Ureter (tissue), 1 donor: Measurements from ENCODE around the gene NKG7. TPM values are rescaled to one million over a fixed set of nuclear protein-coding genes. Genes with fewer than 3 reads are reported as not detected.
A peak's percentile ranks its signal among the peaks of the same experiment; 100 is the strongest.

Experiments
- DNase-seq: peaks from one replicate; pipeline ENCODE4 v3.0.0-alpha.2; 2020; ENCODE audit warnings: low spot score
- total RNA-seq: library from RNA; stranded (reverse); gene quantifications from one replicate; pipeline ENCODE4 v1.2.4, GENCODE V29; 2023
- donor health status: DM: yes; HTN: yes; CAD: no.

The NKG7 gene
- total RNA-seq, 1 donor from 2014 or later = 1.7 TPM

DNA sequence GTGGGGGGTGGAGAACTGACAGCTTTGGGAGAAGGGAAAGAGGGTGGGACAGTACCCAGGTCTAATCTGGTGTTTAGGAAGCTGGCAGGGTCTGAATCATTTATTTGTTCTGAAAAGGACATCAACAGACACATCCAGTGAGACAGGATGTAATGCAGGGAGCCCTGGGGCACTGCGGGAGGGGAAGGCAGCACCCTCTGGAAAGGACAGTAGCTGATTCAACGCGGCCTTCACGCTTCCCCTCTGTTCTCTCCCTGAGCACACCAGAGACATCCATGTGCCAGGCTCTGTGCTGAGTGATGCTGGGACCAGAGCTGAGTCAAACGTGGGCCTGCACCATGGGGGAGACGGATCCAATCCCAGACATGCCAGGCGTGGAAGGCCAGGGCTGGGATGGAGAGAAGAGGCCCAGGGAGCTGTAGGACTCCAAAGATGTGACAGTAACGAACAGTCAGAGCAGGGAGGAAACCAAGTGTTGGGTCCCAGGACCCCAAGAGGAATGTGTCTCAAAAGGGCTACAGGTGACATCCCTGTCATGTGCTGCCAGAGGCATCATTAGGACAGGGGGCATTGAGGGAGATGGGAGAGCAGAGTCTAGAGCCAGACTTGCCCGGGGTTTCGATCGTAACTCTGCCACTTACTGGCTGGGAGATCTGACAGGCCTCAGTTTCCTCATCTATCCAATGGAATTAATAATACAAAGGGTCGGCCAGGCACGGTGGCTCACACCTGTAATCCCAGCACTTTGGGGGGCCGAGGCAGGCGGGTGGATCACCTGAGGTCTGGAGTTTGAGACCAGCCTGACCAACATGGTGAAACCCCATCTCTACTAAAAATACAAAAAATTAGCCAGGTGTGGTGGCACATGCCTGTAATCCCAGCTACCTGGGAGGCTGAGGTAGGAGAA is 8.0 kb downstream of the NKG7 start:
- no peak for DNase-seq

DNA sequence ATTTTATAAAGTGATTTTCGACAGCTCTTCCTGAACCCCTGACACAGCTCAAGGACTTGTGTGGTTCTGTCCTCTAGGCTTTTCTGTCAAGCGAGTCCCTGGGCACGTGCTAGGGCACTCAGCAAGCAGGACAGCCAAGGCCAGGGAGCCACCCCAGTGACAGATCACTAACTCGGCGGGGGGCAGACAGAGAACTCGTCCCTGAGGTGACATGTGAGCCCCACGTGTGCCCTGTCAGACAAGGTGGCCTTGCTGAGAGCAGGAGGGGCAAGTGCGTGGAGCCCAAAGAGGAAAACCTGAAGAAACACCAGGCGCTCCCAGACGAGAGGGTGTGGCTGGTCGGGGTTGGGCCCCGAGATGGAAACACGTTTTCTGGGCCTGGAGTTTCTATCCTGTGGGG is 11.2 kb downstream of the NKG7 start:
- DNase-seq = no peak

DNA sequence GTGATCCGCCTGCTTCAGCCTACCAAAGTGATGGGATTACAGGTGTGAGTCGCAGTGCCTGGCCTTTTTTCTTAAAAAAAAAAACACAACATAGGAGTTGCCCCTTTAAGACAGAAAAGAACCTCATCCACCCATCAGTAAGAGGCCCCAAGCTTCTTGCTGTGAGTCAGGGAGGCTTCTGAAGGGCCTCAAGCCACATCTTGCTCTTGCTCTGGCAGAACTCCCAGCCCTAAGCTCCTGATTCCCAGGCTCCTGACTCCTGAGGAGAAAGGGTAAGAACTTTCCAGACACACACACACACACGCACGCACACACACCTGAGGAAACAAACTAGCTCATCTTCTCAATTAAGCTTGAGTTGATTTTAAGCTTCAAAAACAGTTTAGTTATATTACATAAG is 13.2 kb downstream of the NKG7 start:
- DNase-seq = no peak

DNA sequence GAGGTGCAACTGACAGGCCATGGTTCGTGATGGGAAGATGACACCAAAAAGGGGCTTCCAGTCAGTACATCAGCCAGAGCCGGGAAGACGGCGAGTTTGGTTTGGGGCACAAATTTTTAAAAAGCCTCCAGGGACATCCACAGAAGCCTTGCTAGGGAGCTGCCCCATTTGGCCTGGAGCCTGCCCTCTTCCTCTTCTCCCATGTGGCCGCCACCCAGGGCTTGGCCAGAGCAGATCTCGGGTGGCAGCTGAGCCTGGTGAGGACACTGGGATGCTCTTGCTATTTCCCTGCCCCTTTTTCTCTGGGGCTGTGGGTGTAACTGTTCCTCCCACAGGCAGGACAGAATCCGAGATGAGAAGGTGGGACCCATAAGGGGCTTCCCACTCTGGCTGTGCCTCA is 14.5 kb downstream of the NKG7 start:
- no peak for DNase-seq

DNA sequence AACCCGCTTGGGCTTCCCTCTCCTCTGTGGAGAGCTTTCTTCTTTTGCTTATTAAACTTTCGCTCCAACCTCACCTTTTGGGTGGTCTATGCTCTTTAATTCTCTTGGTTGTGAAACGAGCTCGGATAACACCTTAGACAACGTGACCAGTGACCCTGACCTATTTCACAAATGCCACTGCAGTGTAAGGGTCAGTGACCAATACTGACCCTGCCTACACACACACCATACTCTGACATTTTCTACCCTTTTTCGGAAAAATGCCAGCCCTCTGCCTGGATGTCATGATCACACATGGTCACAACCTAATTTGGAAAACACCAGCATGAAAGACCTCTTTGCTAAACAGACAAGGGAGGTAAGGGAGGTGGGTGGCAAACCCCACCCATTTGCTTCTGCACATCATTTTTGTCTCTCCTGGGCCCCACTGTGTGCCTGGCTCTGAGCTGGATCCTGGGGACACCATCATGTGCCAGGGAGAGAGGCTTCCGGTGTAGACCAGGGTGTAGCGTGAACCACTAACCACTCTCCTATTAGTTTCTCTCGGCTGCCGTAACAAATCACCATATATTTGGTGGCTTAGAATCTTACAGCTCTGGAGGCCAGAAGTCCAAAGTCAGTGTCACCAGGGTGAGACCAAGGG is 16.2 kb downstream of the NKG7 start:
- no peak for DNase-seq

DNA sequence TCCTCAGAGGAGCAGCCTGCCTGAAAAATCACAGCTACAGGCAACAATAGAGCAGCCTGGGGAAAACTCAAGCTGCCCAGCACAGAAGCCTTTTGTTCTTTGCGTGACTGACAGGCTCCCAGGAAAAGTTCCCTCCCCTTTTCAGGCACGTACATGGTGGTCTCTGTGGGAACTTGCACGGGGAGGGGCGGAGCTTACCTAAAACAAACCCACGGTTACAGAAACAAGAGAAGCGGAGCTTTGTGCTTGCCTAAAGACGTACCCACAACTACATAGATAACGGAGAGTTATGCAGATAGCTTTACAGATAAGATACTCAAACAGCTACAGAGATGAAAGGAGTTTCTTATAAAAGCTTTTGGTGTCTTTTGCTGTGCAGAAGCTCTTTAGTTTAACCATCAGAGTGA is 17.7 kb downstream of the NKG7 start:
- DNase-seq = no peak

DNA sequence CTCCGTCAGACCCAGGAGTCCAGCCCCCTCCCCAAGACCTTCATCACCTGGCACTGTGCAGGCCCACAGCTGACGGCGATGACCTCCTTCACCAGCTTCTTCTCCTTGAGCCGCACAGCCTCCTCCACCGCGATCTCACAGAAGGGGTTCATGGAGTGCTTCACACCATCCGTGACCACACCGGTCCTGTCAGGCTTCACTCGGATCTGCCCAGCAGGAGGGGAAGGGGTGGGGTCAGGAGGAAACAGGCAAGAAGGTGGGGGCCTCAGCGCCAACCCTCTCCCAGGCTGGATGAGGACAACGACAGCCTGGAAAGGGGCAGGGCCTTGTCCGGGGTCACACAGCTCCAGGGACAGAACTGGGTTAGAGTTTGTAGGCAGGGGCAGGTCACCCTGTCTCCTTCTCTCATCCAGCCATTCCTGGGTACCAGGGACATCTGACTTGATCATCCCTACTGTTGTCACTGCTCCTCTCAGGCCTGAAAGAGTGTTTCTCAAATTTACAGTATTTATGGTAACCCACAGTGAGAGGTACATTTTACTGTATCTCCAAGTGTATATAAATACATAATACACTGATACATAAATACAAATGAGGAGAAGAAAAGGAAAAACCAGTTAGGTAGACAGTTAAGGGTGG is 18.2 kb downstream of the NKG7 start:
- DNase-seq = no peak

DNA sequence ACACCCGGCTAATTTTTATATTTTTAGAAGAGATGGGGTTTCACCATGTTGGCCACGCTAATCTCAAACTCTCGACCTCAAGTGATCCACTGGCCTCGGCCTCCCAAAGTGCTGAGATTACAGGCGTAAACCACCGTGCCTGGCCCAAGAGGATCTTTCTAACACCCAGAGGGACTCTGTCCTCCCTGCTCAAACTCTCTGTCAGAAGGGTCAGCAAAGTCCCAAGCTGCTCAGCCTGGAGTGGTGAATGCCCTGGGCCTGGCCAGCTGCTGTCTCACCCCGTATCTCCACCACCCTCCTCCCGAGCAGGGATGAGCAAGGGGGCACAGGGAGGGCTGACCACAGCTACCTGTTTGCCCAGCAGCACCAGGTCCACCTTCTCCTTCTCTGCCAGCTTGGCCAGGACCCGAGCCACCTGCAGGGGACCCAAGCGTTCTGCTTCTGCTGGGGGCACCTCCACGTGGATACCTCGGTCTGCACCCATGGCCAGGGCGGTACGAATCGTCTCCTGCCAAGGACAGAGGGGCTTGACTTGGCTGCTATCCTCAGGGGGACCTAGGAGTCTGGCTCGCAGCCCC is 19.6 kb downstream of the NKG7 start:
- DNase-seq = no peak

DNA sequence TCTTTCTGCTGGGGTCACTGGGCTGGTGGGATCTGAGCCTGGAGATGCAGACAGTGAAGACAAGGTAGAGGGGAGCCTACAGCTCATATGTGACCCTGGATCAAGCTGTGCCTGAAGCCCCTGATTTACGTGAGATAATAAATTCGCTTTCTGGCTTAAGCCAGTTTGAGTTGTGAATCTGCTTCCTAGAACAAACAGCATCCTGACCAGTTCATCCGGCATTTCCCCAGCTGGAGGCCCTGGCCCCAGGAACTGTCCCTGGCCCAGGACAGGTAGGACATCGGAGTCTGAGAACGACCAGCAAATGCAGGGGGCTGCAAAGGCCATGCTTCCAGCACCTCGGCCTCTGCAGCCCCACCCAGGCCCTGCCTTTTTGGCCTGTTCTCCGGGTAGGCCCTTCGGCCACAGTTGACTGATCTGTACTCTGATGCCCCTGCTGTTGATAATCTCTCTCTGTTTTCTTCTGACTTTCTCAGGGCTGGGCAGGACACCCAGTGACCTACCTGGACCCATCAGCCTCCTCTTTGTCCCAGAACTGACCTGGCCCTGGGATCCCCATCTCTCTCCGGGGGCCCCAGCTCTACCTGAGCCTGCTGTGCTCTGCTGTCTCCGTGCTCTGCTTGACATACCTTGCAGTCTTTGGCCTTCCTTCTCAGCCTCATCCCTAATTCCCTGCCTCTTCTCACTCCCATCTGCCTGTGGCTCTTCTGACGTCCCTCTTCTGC is 21.0 kb downstream of the NKG7 start:
- DNase-seq = no peak

DNA sequence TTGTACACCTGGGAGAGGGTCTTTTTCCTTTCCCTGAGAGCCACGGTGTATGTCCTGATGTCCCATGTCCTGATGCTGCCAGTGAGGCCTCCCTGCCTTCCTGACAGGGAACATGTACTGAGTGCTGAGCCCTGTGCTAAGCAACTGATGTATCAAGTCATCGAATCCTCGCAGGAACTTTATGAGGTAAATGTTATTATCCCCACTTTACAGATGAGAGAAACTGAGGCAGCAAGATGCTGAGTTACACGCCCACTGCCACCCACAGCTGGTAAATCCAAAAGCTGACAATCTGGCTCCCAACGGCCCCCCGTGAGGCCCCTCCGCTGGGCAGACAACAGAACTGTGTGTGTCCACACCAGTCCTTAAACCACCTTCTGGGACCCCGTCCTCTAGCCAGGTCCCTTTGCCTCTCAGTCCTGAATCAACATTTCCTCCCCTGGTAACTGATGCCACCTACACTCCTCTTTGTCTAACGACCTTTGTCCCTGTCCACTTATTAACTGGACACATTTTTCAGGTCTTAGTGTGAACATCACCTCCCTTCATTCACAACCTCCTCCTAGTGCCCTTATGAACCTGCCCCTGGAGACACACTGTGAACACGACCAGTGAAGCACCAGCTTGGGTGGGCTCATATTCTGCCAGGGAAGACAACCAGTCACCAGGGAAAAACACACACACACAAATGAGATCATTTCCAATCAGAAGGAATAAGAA is 25.1 kb downstream of the NKG7 start:
- no peak for DNase-seq

DNA sequence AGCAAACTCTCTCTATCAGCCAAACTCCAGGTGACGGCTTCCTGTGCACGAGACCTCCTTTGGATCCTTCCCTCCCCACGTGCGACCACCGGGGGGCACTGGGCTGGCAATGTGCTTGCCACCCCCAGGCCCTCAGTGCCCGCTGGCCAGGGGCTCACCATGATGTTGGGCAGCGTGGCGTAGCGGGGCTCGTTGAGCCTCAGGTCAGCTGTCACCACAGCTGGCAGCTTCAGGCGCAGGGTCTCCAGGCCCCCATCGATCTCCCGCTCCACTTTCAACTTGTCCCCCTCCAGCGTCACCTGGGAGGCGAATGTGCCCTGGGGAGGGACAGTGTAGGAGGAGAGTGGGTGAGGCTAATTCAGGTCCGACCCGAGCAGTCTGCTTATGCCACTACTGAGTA is 25.7 kb downstream of the NKG7 start:
- DNase-seq = no peak

DNA sequence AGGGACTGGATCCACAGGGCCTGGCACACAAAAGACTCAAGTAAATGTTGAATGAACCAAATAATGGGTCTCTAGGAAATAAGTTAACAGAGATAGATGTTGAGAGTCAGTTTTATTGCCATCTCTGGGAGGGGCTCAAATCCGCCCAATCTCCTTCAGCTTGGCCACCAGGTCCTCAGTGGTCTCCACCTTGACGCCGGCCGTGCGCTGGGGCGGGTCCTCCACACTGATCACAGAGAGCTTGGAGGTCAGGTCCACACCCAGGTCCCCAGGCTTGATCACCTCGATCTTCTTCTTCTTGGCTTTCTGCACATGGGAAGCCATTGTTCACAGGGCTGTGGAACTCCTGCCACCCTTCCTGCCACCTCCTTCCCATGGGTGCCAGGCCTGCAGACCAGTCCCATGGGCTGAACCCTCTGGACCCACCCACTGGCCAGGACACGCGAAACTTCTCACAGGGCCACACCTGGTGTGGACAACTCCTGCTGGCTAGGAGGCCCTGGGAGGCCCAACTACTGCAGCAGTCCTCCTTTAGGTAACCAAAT is 27.3 kb downstream of the NKG7 start:
- DNase-seq = no peak

DNA sequence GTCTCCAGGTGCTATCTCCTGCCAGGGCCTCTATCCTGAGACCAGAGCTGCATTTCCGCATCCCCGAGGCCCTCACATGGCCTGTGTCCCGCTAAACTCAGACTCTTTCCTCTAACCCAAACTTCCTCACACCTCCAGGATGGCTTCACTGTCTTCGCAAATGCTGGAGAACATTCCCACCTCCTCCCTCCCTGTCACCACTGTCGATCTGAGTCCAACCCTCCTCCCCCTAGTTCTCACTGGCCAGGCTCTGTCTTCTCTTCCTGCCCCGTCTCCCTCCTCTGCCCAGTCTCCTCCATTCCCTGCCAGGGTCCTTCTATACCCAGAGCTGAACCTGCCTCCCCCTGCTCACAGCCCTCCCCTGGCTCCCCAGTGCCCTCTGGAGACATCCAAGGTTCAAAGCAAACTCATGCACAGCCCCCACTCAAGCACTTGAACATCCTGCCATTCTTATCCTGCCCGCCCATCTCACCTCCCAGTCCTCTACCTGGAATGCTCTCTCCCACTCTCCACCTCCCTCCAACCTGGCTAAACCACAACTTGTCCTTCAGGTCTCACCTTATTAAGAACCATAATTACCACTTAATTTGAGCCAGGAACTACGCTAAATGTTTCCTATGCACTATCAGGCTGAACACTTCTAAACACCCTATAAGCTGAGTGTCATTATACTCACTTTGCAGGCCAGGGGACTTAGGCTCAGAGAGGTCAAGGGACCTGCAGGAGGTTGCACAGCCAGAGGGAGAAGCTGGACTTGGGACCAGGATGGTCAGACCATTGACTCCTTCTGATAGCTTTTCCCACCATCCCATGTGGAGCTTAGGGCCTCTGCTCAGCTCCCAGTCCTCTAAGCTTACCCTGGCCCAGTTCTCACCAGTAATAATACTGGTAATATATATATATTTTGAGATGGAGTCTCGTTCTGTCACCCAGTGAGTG is 29.6 kb downstream of the NKG7 start:
- DNase-seq = no peak

DNA sequence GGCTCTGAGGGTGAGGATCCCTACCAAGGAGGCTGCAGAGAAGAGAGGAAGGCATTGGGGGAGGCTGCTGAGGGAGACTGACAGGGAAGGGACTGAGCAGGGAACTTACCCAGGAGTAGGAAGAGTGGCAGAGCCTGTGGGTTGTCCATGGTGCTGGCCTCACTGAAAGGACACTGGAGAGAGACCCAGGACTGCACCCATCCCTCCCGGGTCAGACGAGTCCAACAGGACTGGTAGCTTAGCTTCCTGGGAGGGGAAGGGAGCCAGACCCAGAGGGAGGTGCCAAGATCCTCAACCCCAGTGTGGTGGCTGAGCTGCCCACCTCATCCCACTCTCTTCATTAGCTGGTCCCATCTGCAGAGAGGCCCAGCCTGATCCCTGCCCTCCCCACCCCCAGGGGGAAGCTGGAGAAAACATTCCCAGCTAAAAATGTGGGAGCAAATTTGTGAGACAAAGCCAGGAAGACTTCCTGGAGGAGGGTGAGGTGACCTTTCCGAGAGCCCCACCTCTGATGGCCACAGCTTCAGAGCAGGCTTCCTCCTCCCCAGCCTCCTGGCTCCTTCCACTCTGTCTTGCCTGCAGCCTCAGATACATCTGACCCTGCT is 30.4 kb downstream of the NKG7 start, which contains the start of gene VSIG10L:
TSS of gene VSIG10L (minus strand) at position 164 of the 605 bp plus-strand sequence. CDS start at position 149, 15 bp downstream.
- no peak for DNase-seq

DNA sequence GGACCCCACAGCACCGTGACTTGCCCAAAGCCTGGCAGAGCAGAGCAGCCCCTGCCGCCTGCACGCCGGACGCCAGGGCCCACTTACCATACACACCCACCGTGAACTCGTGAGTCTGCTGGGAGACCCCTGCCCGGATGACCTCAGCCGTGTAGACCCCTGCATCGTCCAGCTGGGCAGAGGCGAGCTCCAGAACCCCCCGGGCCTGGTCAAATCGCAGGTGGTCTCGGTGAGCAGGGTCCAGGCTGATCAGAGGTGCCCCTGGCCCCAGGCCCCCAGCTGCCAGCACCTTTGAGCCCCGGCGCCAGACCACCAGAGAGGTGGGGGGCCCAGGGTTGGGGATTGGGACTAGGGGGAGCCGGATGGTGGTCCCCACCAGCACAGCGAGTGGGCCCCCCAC is 31.4 kb downstream of the NKG7 start:
- no peak for DNase-seq

DNA sequence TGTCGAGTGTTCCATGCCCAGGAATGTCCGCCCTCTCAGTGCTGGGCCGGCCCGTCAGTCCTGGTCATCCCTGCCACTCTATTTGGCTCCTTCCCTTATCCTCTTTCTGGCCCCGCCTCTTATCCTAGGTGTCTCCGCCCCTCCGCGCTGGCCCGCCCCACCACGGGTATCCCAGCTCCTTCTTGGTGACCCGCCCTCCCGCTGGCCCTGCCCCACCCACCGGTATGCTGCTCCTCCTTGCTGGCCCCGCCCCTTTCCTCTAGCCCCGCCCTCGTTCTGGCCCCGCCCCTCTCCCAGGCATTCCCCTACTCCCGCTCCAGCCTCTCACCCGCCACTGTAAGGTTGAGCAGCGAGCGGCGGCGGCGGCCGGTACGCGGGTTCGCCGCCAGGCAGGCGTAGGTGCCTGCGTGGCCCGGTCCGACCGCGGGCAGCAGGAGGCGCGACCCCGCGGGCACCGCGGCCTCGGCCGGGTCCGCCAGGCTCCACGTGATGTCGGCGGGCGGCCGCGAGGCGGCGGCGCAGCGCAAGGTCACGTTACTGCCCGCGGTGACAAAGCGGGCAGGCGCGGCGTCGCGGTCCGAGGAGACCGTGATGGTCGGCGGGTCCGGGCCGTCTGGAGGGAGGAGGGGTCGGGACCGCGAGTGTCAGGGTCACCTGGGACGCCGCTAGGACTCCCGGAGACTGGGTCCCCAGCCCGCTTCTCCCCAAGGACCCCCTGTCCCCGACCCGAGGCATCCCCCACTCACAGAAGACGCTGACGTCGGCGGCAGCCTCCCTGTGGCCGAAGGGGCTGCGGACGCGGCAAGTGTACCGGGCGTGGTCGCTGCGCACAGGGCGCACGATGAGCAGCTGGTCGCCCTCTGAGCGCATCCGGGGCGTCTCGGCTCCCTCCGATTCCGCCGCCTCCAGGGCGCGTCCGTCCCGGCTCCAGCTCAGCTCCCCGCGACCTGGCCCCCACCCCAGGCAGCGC is 32.5 kb downstream of the NKG7 start:
- peak; percentile 99 for DNase-seq

DNA sequence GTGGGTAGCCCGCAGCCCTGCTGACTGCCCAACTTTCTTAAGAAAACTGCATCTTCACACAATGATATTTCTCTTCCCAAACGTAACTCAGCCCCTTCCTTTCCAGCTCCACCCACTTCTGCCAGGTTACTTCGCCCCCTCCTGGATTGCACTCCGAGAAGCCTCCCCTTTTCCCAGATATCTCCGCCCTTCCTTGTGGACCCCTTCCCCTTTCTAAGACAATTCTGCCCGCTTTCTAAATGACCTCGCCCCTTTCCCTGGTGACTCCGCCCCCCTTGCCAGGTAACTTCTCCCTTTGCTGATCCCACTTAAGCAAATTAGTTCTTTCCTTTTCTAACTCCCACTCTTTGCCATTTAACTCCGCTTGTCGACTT is 33.2 kb downstream of the NKG7 start:
- no peak for DNase-seq
